Cardiac fibroblast (primary cell): Measurements from ENCODE around the gene ENTPD3.
A peak's percentile ranks its signal among the peaks of the same experiment; 100 is the strongest.

Experiments used
- DNase-seq, 2 donors: peaks; one replicate each; pipeline versions ENCODE4 v3.0.0 to v3.0.0-alpha.2; 2010; ENCODE audit warnings: low read depth in 2 of 2
- H3K4me3 ChIP-seq, 2 donors: replicated peaks in 1 of 2; 1 replicate in 1 of 2; 2 replicates in 1 of 2; pipeline ENCODE4 v1.5.1; 2011; ENCODE audit warnings: low read depth in 2 of 2, low read length in 2 of 2, mild to moderate bottlenecking in 2 of 2, moderate library complexity in 1 of 2
- CTCF ChIP-seq: IDR thresholded peaks from one replicate; pipeline ENCODE4 v1.5.1; 2011; ENCODE audit warnings: low read depth, mild to moderate bottlenecking, low read length, inconsistent platforms

The ENTPD3 gene

DNA sequence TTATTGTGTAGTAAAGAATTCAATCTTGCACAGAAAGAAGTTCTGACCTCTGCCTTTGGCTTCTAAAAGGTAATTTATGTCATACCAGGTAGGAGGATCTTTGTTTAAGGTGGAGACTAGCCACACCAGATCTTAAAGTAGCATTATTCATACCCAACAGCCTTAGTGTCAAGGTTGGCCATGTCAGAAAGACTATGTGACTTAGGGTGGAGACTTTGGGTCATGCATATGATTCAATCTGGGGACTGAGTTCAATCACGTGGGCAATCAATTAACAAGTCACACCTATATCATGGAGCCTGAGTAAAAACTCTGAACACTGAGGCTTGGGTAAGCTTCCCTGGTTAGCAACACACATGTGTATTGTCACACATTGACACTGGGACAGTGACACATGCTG is 28.5 kb upstream of the ENTPD3 start:
- DNase-seq = no peak
- H3K4me3 ChIP-seq = no peak overlapping the region
- TF ChIP-seq CTCF = no peak

DNA sequence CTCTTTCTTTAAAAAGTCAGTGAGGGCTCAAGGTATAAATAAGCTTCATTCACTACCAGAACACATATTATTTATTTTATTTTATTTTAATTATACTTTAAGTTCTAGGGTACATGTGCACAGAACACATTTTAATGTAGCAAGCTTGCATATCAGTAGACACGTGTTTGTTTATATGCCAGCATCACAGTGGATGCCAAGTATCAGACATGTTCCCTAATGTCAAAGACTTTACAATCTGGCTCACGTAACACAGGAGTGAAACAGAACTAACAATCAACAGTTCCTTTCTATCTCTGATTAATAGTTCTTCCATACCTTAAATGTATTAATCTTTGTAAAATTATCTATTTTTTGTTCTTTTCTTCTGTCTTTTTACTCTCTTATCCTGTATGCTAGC is 23.3 kb upstream of the ENTPD3 start:
- no peak for DNase-seq
- TF ChIP-seq CTCF = no peak
- no peak overlapping the region for H3K4me3 ChIP-seq

DNA sequence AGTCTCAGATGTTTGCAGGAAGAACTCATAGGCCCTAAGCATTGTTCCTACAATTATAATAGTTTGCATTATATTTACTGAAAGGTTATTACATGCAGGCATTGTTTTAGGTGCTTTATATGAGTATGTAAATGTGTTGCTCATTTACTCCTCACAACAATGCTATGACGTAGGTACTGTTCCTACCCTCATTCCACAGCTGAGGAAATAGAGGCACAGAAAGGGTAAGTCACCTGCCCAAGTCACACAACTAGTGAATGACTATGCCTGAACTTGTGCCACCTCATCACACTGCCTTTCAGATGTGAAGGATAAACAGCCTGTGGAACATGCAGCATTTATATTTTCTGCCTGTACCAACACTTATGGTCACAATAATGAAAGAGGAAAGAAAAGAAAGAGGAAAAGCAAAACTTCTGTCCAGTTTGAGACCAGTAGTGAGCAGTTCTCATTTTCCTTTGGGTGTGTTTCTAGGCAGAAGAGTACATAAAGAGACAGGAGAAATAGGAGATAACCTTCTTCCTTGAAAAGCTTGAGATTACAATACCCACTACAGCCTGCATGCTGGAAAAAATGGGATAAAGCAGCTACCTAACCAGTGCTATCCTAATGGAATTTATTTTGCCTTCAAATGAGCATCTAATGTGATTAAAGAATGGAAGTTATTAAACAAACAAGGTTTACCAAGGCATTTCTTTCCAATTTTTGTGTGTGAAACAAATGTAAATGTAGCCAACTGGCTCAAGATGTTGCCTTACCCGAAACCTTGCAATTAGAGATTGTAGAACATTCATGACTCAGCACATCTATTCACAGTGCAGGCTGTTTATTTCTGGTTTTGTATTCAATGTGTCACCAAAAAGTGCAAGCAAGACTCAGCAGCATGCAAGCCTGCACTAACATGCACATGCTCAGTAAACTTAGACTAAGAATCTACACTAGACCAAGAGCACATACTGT is 20.5 kb upstream of the ENTPD3 start:
- TF ChIP-seq CTCF = no peak
- no peak overlapping the region for H3K4me3 ChIP-seq
- DNase-seq = peak in 1 of 2 donors; percentile 16

DNA sequence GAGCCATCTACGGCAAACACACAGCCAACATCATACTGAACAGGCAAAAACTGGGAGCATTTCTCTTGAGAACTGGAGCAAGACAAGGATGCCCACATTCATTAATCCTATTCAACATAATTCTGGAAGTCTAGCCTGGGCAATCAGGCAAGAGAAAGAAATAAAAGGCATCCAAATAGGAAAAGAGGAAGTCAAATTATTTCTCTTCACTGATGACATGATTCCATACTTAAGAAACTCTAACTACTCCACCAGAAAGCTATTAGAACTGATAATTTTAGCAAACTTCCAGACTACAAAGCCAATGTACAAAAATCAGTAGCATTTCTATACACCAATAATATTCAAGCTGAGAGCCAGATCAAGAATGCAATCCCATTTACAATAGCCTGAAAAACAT is 17.3 kb upstream of the ENTPD3 start:
- TF ChIP-seq CTCF = no peak
- DNase-seq = no peak
- no peak overlapping the region for H3K4me3 ChIP-seq

DNA sequence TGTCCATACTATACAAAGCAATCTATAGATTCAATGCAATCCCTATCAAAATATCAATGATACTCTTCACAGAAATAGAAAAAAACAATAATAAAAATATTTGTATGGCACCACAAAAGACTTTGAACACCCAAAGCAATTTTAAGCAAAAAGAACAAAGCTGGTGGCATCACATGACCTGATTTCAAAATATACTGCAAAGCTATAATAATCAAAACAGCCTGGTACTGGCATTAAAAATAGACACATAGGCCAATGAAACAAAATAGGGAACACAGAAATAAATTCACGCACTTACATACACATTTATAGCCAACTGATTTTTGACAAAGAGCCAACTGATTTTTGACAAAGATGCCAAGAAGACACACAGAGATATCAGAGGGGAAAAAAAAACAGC is 9.2 kb upstream of the ENTPD3 start:
- no peak overlapping the region for H3K4me3 ChIP-seq
- DNase-seq = no peak
- no peak for TF ChIP-seq CTCF

- DNase-seq = no peak
- H3K4me3 ChIP-seq = no peak overlapping the region
- no peak for TF ChIP-seq CTCF
Measured at GRCh38 chr3:40379674-40380306, 7.2 kb upstream of the ENTPD3 start.
